Panc1 (cell line): Measurements from ENCODE around the gene TAMALIN. TPM values are rescaled to one million over a fixed set of nuclear protein-coding genes. Genes with fewer than 3 reads are reported as not detected.

Experiments
- ATAC-seq: fragments of 200-7000 bp; cut with Tn5 transposase; 2 replicates; pipeline ENCODE4 v1.9.1; 2020; ENCODE audit warnings: mild to moderate bottlenecking, moderate library complexity
- BruUV-seq: library from RNA; stranded (reverse); fragments of 400-500 nt; replicated peaks from 2 replicates; lab custom pipeline; 2021; lab: Mats Ljungman, UMichigan
- CTCF ChIA-PET: fragments of 300-600 bp; sonication (Branson Sonifier 250); formaldehyde crosslinking; loops from one replicate; lab custom pipeline; 2022; ENCODE audit warnings: antibody characterized with exemption; lab: Charles Lee
- POLR2A ChIA-PET: fragments of 300-600 bp; sonication (Branson Sonifier 250); formaldehyde crosslinking; loops from one replicate; lab custom pipeline; 2022; ENCODE audit warnings: antibody characterized with exemption; lab: Charles Lee
- DNase-seq: peaks from one replicate; pipeline ENCODE4 v3.0.0-alpha.2; 2010; ENCODE audit warnings: low read depth, low spot score
- H3K27ac ChIP-seq: 2 replicates; pipeline ENCODE4 v1.5.1; 2011; ENCODE audit warnings: mild to moderate bottlenecking, low read length, inconsistent platforms
- H3K27me3 ChIP-seq: fragments of 200-500 bp; sonication (Bioruptor generic); 2 replicates; pipeline ENCODE4 v1.6.0; 2014; ENCODE audit warnings: low read length, inconsistent platforms; ENCODE audit not compliant: control insufficient read depth, insufficient read depth
- H3K36me3 ChIP-seq: fragments of 200-500 bp; sonication (Bioruptor generic); 2 replicates; pipeline ENCODE4 v1.5.1; 2014; ENCODE audit warnings: inconsistent platforms, mild to moderate bottlenecking, low read length, moderate library complexity; ENCODE audit not compliant: control insufficient read depth, insufficient read depth
- H3K4me1 ChIP-seq: 2 replicates; pipeline ENCODE4 v1.5.1; 2011; ENCODE audit warnings: inconsistent platforms, mild to moderate bottlenecking, low read length, moderate library complexity; ENCODE audit not compliant: control insufficient read depth, insufficient read depth
- H3K4me3 ChIP-seq, 2 experiments: 2 replicates each; pipeline ENCODE4 v1.5.1; 2011 to 2012; ENCODE audit warnings: low read depth in 2 of 2, low read length in 2 of 2, mild to moderate bottlenecking in 2 of 2, inconsistent platforms in 1 of 2, moderate library complexity in 1 of 2
- H3K9me3 ChIP-seq: fragments of 200-500 bp; sonication (Bioruptor generic); 2 replicates; pipeline ENCODE4 v1.5.1; 2014; ENCODE audit warnings: low read depth, mild to moderate bottlenecking, inconsistent platforms, low read length, moderate library complexity; ENCODE audit not compliant: control insufficient read depth, insufficient read depth
- POLR2AphosphoS5 ChIP-seq: IDR thresholded peaks from 2 replicates; pipeline ENCODE4 v1.6.1; 2012; ENCODE audit warnings: mild to moderate bottlenecking, low read depth, low read length, moderate library complexity
- REST ChIP-seq, 2 experiments: IDR thresholded peaks; 2 replicates each; pipeline ENCODE4 v1.6.1; 2011 to 2012; ENCODE audit warnings: low read depth in 2 of 2, control low read depth in 1 of 2, low read length in 1 of 2, mild to moderate bottlenecking in 1 of 2, moderate library complexity in 1 of 2; ENCODE audit not compliant: insufficient read depth in 1 of 2
- SIN3A ChIP-seq: IDR thresholded peaks from 2 replicates; pipeline ENCODE4 v1.6.1; 2012; ENCODE audit warnings: low read depth, mild to moderate bottlenecking, low read length, moderate library complexity, borderline replicate concordance; ENCODE audit not compliant: insufficient read depth
- TCF7L2 ChIP-seq: IDR thresholded peaks from 2 replicates; pipeline ENCODE4 v1.6.1; 2011; ENCODE audit warnings: mild to moderate bottlenecking, low read depth, low read length, inconsistent platforms
- in situ Hi-C: cut with HindIII; loops from 2 replicates; pipeline ENCODE4 v1.10.0; 2016; ENCODE audit warnings: low sequenced_read_pairs, low pct_unique_long_range_greater_than_20kb
- intact Hi-C: fragments of 100-400 bp; cut with micrococcal nuclease; formaldehyde crosslinking; loops from one replicate; pipeline ENCODE4 v1.10.0; 2022; ENCODE audit not compliant: unreplicated experiment
- total RNA-seq: library from RNA; stranded (reverse); gene quantifications from one replicate; pipeline ENCODE4 v1.2.1, GENCODE V29; 2021; ENCODE audit not compliant: unreplicated experiment
- TF ChIP-seq, protein P1 (sequence below): fragments of 450-650 bp; IDR thresholded peaks from 2 replicates; pipeline ENCODE4 v1.5.1; 2017; ENCODE audit warnings: mild to moderate bottlenecking

The TAMALIN gene
- total RNA-seq, 1 experiment from 2014 or later = 0.82 TPM

- intact Hi-C loops (no loop called here), in situ Hi-C loops (no loop called here)
- ATAC-seq = no peak
- no TSS peak for BruUV-seq
- Histone ChIP-seq H3K9me3 (no peaks in the 10 kb centered on the region), H3K36me3 (no peaks in the 10 kb centered on the region), H3K4me1 (no peaks in the 10 kb centered on the region), H3K4me3 (no peak overlapping the region), H3K27ac (no peak overlapping the region), H3K27me3 (no peaks in the 10 kb centered on the region)
- no peak for DNase-seq
- POLR2A ChIA-PET = no interaction called here
- TF ChIP-seq POLR2AphosphoS5 (no peak), SIN3A (no peak), REST (IDR thresholded peaks at IDR 0.05; ENCODE audit: insufficient read depth in 1 of 2, low read depth in 2 of 2, low read length in 1 of 2) (no peak), TCF7L2 (no peak)
- TF ChIP-seq, protein P1, sequence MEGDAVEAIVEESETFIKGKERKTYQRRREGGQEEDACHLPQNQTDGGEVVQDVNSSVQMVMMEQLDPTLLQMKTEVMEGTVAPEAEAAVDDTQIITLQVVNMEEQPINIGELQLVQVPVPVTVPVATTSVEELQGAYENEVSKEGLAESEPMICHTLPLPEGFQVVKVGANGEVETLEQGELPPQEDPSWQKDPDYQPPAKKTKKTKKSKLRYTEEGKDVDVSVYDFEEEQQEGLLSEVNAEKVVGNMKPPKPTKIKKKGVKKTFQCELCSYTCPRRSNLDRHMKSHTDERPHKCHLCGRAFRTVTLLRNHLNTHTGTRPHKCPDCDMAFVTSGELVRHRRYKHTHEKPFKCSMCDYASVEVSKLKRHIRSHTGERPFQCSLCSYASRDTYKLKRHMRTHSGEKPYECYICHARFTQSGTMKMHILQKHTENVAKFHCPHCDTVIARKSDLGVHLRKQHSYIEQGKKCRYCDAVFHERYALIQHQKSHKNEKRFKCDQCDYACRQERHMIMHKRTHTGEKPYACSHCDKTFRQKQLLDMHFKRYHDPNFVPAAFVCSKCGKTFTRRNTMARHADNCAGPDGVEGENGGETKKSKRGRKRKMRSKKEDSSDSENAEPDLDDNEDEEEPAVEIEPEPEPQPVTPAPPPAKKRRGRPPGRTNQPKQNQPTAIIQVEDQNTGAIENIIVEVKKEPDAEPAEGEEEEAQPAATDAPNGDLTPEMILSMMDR = no peak
- CTCF ChIA-PET = interaction anchor here (0.6 to 1.7 kb wide), 3 partner anchors 12 to 1010 kb away, joined by 4 to 9 read pairs (median 5); no protein-coding TSS in a partner anchor
These were observed 14.5 kb upstream of the TAMALIN start for GRCh38 chr12:51992246-51992645.

DNA sequence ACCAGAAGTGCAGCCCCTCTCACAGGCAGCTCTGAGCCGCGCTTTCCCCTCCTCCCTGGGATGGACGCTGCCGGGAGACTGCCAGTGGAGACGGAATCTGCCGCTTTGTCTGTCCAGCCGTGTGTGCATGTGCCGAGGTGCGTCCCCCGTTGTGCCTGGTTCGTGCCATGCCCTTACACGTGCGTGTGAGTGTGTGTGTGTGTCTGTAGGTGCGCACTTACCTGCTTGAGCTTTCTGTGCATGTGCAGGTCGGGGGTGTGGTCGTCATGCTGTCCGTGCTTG is 12.3 kb upstream of the TAMALIN start:
- Histone ChIP-seq H3K4me1 (no peaks in the 10 kb centered on the region), H3K27me3 (no peaks in the 10 kb centered on the region), H3K4me3 (no peak overlapping the region), H3K36me3 (no peaks in the 10 kb centered on the region), H3K27ac (no peak overlapping the region), H3K9me3 (no peaks in the 10 kb centered on the region)
- POLR2A ChIA-PET = no interaction called here
- CTCF ChIA-PET = interaction anchor here (0.6 kb wide), 1 partner anchor 22 kb away, joined by 6 read pairs; no protein-coding TSS in a partner anchor
- intact Hi-C loops = no loop called here
- DNase-seq (no peak), ATAC-seq (no peak)
- BruUV-seq = no TSS peak
- TF ChIP-seq, protein P1 = no peak
- TF ChIP-seq TCF7L2 (no peak), SIN3A (no peak), POLR2AphosphoS5 (no peak), REST (IDR thresholded peaks at IDR 0.05; ENCODE audit: insufficient read depth in 1 of 2, low read depth in 2 of 2, low read length in 1 of 2) (no peak)
- in situ Hi-C loops = no loop called here
